HG03460 (cell line): ENCODE data around the gene GTF2I.
"Not testable (repeated sequence)": the region's sequence is repeated elsewhere in the genome, so short reads cannot be mapped to it uniquely, and the experiment has no call there.

Source experiments
- ATAC-seq: cut with Tn5 transposase; IDR thresholded peaks from one replicate; pipeline ENCODE4 v1.9.1; 2021; ENCODE audit not compliant: unreplicated experiment

GTF2I gene

GRCh38 chr7:74657692-74658177 lies at the start of gene GTF2I:
Gene GTF2I (plus strand): TSS chr7:74657718. CDS start chr7:74689129, 31,411 bp downstream.
- peak; percentile 14 for ATAC-seq

DNA sequence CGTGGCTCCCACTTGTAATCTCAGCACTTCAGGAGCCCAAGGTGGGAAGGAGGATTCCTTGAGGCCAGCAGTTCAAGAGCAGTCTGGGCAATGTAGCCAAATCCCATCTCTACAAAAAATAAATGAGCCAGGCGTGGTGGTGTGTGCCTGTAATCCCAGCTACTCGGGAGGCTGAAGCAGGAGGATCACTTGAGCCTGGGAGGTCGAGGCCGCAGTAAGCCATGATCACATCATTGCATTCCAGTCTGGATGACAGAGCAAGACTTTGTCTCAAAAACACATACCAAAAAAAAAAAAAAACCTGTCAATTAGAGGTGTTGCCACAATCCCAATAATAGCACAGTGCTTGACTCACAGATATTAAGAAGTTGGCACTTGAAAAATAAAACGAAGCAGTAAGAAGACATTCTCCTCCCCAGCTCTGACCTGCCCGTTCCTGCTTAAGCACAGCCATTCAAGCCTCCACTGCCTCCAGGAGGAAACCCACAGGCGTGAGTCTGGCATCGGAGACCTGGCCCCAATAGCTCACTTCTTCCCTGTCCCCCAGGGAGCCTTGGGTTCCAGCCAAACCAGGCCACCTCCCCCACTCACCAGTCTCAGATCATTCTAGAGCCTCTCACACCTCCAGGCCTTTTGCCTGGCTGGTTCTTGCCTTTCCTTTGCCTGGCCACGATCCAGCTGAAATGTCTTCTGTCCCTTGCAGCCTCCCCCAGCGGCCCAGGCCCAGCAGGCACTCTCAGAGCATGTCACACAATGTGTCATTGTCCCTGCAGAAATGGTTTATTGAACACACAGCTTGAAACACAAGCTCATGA lies 45.3 kb upstream of the GTF2I start:
- ATAC-seq: no peak

GRCh38 chr7:74615933-74616780 lies 41.4 kb upstream of the GTF2I start:
- no peak for ATAC-seq

GRCh38 chr7:74617180-74617744 lies 40.3 kb upstream of the GTF2I start:
- ATAC-seq: no peak

GRCh38 chr7:74619235-74619860 lies 38.2 kb upstream of the GTF2I start:
- ATAC-seq: no peak

DNA sequence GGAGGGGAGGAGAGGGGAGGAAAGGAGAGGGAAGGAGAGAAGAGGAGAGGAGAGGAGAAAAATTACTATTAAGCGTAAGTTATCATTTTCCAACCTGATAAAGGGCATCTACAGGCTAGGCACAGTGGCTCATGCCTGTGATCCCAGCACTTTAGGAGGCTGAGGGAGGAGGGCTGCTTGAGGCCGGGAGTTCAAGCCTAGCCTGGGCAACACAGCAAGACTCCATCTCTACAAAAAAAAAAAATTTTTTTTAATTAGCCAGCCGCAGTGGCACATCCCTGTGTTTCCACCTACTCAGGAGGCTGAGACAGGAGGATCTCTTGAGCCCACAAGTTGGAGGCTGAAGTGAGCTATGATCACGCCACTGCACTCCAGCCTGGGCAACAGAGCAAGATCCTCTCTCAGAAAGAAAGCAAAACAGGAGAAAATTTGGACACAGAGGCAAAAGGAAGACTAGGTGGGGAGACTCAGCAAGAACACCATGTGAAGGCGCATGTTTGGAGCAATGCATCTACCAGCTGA lies 35.2 kb upstream of the GTF2I start:
- ATAC-seq: no peak

DNA sequence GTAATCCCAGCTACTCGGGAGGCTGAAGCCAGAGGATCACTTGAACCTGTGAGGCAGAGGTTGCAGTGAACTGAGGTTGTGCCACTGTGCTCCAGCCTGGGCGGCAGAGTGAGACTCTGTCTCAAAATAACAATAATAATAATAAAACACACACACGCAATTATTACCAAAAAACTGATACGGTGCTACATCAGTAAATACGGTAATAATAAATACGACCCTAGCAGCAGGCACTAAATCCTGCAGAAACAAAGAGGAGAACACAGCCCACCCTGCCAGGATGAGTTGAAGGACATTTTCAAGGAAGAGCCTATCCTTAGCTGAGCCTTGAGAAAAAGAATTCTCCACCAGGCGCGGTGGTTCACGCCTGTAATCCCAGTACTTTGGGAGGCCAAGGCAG lies 34.4 kb upstream of the GTF2I start:
- no peak for ATAC-seq

DNA sequence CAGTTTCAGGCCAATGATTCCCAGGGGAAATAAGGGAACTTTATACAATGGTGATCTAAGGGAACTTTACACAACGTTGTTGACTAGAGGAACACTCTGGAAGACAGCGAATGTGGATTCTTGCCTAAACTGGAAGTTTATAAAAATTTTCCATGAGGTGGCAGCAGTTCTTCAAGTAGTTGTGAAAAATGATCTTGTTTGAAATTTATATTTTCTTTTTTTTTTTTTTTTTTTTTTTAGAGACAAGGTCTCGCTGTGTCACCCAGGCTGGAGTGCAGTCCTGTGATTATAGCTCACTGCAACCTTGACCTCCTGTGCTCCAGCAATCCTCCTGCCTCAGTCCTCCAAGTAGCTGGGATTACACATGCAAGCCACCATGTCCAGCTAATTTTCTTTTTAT lies 32.1 kb upstream of the GTF2I start:
- no peak for ATAC-seq

- no peak for ATAC-seq
Measured at GRCh38 chr7:74627661-74628411, 29.7 kb upstream of the GTF2I start.

- no peak for ATAC-seq
Measured at GRCh38 chr7:74632505-74632904, 25.0 kb upstream of the GTF2I start.

DNA sequence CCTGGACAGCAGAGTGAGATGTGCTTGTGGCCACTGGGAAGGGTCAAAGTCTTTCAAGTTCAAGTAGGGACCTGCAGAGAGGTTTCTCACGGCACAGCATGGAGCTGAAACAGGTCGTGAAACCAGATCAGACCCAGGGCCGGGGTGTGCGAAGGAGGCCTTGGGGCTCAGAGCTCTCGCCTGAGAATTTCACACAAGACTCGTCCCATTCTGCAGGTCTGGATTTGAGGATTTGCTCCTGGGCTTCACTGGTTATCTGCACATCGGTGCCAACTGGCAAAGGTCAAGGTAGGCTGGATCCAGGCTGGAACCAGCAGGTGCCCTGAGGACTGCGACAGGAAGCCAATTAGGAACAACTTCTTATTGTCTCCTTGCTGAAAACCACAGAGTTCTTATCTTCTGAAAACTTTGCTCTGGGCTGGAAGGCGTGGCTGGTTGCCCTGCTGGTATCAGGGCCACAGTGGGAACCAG lies 24.0 kb upstream of the GTF2I start:
- no peak for ATAC-seq

- no peak for ATAC-seq
Measured at GRCh38 chr7:74637745-74638144, 19.8 kb upstream of the GTF2I start.

GRCh38 chr7:74650055-74650454 lies 7.5 kb upstream of the GTF2I start:
- ATAC-seq: peak; percentile 87

DNA sequence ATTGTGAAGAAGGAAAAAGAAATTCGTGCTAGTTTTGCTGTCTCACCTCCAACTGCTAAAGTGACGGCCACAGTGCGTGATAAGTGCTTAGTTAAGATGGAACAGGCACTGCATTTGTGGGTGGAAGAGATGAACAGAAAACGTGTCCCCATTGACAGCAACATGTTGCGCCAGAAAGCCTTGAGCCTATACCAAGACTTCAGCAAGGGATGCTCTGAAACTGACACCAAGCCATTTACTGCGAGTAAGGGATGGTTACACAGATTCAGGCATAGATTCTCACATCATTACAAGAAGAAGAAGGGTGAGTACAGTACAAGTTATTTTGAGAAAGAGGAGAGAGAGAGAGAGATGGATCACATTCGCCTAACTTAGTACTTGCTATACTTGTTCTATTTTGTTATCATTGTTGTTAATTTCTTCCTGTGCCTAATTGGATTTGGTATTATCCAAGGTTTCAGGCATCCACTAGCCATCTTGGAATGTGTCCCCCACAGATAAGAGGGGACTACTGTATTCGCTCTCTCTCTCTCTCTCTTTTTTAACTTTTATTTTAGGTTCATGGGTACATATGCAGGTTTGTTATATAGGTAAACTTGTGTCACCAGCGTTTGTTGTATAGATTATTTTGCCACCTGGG lies 6.9 kb upstream of the GTF2I start:
- ATAC-seq: peak; percentile 60

DNA sequence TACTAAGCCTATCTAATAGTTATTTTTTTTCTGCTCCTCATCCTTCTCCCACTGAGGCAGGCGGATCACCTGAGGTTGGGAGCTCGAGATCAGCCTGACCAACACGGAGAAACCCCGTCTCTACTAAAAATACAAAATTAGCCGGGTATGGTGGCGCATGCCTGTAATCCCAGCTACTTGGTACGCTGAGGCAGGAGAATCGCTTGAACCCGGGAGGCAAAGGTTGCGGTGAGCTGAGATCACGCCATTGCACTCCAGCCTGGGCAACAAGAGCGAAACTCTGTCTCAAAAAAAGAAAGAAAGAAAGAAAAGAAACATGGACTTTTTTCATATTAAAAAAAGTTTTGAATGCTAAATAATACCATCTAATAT lies 6.4 kb upstream of the GTF2I start:
- ATAC-seq: not testable (repeated sequence)

DNA sequence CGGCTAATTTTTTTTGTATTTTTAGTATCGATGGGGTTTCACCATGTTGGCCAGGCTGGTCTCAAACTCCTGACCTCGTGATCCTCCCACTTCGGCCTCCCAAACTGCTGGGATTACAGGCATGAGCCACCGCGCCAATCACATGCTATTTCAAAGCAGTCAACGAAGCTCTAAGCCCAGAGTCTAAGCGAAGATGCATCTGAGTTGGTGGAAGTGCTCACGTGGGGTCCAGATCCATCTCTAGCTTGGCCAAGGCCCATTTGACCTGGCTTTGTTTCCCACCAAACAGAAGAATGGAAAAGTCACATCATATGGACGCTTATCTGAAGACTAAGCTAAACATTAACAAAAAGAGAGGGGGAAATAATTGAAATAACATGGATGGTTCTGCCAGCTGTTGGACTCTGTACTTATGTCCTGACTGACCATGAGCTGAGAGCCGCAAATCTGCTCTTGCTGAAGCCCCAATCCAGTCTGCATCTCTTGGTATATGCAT lies 3.8 kb upstream of the GTF2I start:
- no peak for ATAC-seq

- ATAC-seq: no peak
Measured at GRCh38 chr7:74654811-74655210, 2.7 kb upstream of the GTF2I start.

- no peak for ATAC-seq
Measured at GRCh38 chr7:74655324-74655723, 2.2 kb upstream of the GTF2I start.

- ATAC-seq: no peak
Measured at GRCh38 chr7:74655768-74656440, 1.6 kb upstream of the GTF2I start.
